A673 (cell line): ENCODE data around the gene BLID. TPM values are rescaled to one million over a fixed set of nuclear protein-coding genes. Genes with fewer than 3 reads are reported as not detected.

Source experiments
- BruUV-seq: library from RNA; stranded (reverse); fragments of 400-500 nt; replicated peaks from 2 replicates; lab custom pipeline; 2021; lab: Mats Ljungman, UMichigan
- CTCF ChIA-PET: fragments of 300-600 bp; sonication (Branson Sonifier 250); formaldehyde crosslinking; loops from one replicate; lab custom pipeline; 2022; ENCODE audit warnings: antibody characterized with exemption; lab: Charles Lee
- POLR2A ChIA-PET: fragments of 300-600 bp; sonication (Branson Sonifier 250); formaldehyde crosslinking; loops from one replicate; lab custom pipeline; 2022; ENCODE audit warnings: antibody characterized with exemption; ENCODE audit not compliant: low non-redundant PET; lab: Charles Lee
- DNase-seq: peaks from one replicate; pipeline ENCODE4 v3.0.0-alpha.2; 2015; ENCODE audit warnings: low spot score
- H3K27ac ChIP-seq: fragments of 200-600 bp; sonication (generic); 2 replicates; pipeline ENCODE4 v1.5.1; 2016; ENCODE audit warnings: mixed run types, low read depth, mild to moderate bottlenecking, mixed read lengths, antibody characterized with exemption, low read length; ENCODE audit not compliant: poor library complexity, severe bottlenecking
- H3K27me3 ChIP-seq: fragments of 200-600 bp; sonication (generic); replicated peaks from 2 replicates; pipeline ENCODE4 v1.6.1; 2017; ENCODE audit warnings: mixed run types, low read depth, mild to moderate bottlenecking, mixed read lengths, antibody characterized with exemption, low read length; ENCODE audit not compliant: insufficient read depth, poor library complexity
- H3K36me3 ChIP-seq: fragments of 200-600 bp; sonication (generic); 2 replicates; pipeline ENCODE4 v1.6.1; 2016; ENCODE audit warnings: mixed run types, mild to moderate bottlenecking, mixed read lengths, antibody characterized with exemption, low read length; ENCODE audit not compliant: insufficient read depth, poor library complexity, severe bottlenecking
- H3K4me1 ChIP-seq: fragments of 200-600 bp; sonication (generic); 2 replicates; pipeline ENCODE4 v1.6.1; 2017; ENCODE audit warnings: mixed run types, mild to moderate bottlenecking, mixed read lengths, antibody characterized with exemption, low read length; ENCODE audit not compliant: insufficient read depth, poor library complexity, severe bottlenecking
- H3K4me3 ChIP-seq: fragments of 200-600 bp; sonication (generic); 2 replicates; pipeline ENCODE4 v1.5.1; 2016; ENCODE audit warnings: low read depth, mixed run types, mild to moderate bottlenecking, mixed read lengths, low read length; ENCODE audit not compliant: poor library complexity, severe bottlenecking
- H3K9me3 ChIP-seq: fragments of 200-600 bp; sonication (generic); 2 replicates; pipeline ENCODE4 v1.6.1; 2016; ENCODE audit warnings: mixed run types, low read depth, mild to moderate bottlenecking, mixed read lengths, antibody characterized with exemption, low read length; ENCODE audit not compliant: poor library complexity, severe bottlenecking
- CTCF ChIP-seq: fragments of 300-800, 200-600 bp; sonication (generic); conservative IDR thresholded peaks from 2 replicates; pipeline ENCODE4 v1.5.1; 2017; ENCODE audit warnings: low read depth, mild to moderate bottlenecking, antibody characterized with exemption, low read length, moderate library complexity, mixed read lengths
- EZH2 ChIP-seq: fragments of 200-600 bp; sonication (generic); IDR thresholded peaks from 2 replicates; pipeline ENCODE4 v1.6.1; 2017; ENCODE audit warnings: borderline replicate concordance, low read depth, mild to moderate bottlenecking, mixed read lengths, antibody characterized with exemption, low read length; ENCODE audit not compliant: poor library complexity, severe bottlenecking
- intact Hi-C: fragments of 100-400 bp; cut with micrococcal nuclease; formaldehyde crosslinking; loops from one replicate; pipeline ENCODE4 v1.10.0; 2022; ENCODE audit not compliant: unreplicated experiment
- total RNA-seq: library from RNA; stranded (reverse); gene quantifications from 2 replicates; pipeline ENCODE4 v1.2.3, GENCODE V29; 2021

The BLID gene
- total RNA-seq, 1 experiment from 2014 or later, result 0.82 TPM

- ChIA-PET POLR2A (no interaction called here), CTCF (no interaction called here)
- H3K36me3 ChIP-seq, result no peaks in the 10 kb centered on the region
- no peak for TF ChIP-seq CTCF
- TF ChIP-seq EZH2, result no peak
- H3K27me3 ChIP-seq, result no peaks in the 10 kb centered on the region
- no peaks in the 10 kb centered on the region for H3K9me3 ChIP-seq
- H3K27ac ChIP-seq, result no peak overlapping the region
- no peaks in the 10 kb centered on the region for H3K4me1 ChIP-seq
- DNase-seq, result no peak
- intact Hi-C loops, result no loop called here
- no TSS peak for BruUV-seq
- H3K4me3 ChIP-seq, result no peak overlapping the region
Measured at GRCh38 chr11:122120096-122120495, 4.1 kb upstream of the BLID start.

GRCh38 chr11:122116591-122116990 is 576 bp upstream of the BLID start:
- no peak overlapping the region for H3K27ac ChIP-seq
- no peaks in the 10 kb centered on the region for H3K9me3 ChIP-seq
- no peak overlapping the region for H3K4me3 ChIP-seq
- no peak for DNase-seq
- no peaks in the 10 kb centered on the region for H3K27me3 ChIP-seq
- H3K4me1 ChIP-seq, result peaks cover 5% of the 10 kb centered on the region
- POLR2A ChIA-PET, result no interaction called here
- TF ChIP-seq EZH2 (no peak), CTCF (no peak)
- intact Hi-C loops, result no loop called here
- CTCF ChIA-PET, result no interaction called here
- no TSS peak for BruUV-seq
- H3K36me3 ChIP-seq, result no peaks in the 10 kb centered on the region

GRCh38 chr11:122114976-122115375 is 1.0 kb downstream of the BLID start:
- peaks cover 5% of the 10 kb centered on the region for H3K4me1 ChIP-seq
- ChIA-PET POLR2A (no interaction called here), CTCF (interaction anchor here (0.7 kb wide), 1 partner anchor 88 kb away, joined by 5 read pairs; no protein-coding TSS in a partner anchor)
- BruUV-seq, result no TSS peak
- no peaks in the 10 kb centered on the region for H3K36me3 ChIP-seq
- no peak for DNase-seq
- no peak overlapping the region for H3K4me3 ChIP-seq
- H3K27me3 ChIP-seq, result no peaks in the 10 kb centered on the region
- intact Hi-C loops, result no loop called here
- H3K9me3 ChIP-seq, result no peaks in the 10 kb centered on the region
- H3K27ac ChIP-seq, result no peak overlapping the region
- TF ChIP-seq EZH2 (no peak), CTCF (no peak)
